HL-60/S4 treated with retinoic acid at 250 ng/mL for 4 days and 3 days (cell line): ENCODE data around the gene PVR.
"Not testable (repeated sequence)": the region's sequence is repeated elsewhere in the genome, so short reads cannot be mapped to it uniquely, and the experiment has no call there.

ENCODE experiments used
- in situ Hi-C: fragments of 300-500 bp; cut with MboI; formaldehyde crosslinking; loops from 2 replicates; pipeline ENCODE4 v1.7.0; 2022; ENCODE audit warnings: low sequenced_read_pairs

PVR gene, protein sequence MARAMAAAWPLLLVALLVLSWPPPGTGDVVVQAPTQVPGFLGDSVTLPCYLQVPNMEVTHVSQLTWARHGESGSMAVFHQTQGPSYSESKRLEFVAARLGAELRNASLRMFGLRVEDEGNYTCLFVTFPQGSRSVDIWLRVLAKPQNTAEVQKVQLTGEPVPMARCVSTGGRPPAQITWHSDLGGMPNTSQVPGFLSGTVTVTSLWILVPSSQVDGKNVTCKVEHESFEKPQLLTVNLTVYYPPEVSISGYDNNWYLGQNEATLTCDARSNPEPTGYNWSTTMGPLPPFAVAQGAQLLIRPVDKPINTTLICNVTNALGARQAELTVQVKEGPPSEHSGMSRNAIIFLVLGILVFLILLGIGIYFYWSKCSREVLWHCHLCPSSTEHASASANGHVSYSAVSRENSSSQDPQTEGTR

GRCh38 chr19:44643605-44644401 is at the start of gene PVR:
Gene PVR (plus strand): TSS chr19:44643910. CDS start chr19:44644097, 187 bp downstream.
- in situ Hi-C loops: no loop called here

DNA sequence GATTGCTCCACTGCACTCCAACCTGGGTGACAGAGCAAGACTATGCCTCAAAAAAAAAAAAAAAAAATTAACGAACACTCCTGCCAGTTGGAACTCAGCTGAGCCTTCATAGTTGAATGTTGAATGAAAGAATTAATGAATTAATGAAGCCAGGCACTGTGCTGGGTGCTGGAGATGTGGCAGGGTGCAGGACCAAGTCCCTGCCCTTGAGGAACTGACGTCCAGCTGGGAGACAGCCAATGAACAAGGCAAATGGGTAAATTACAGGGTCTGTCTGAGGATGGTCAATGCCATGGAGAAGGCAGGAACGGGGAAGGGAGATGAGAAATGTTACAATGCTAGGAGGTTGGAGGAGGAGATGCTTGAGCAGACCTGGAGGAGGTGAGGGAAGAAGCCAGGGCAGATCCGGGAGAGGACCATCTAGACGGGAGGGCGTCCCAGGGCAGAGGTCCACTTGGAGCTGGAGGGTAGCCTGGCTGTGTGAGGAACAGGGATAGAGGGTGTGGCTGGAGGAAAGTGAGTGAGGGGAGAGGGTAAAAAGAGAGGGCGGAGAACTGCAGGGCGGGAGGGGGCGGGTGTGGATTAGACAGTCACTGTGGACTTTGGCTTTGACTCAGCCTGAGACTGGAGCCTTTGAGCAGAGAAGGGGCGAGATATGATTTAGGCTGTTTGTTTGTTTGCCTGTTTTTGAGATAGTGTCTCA is 47.1 kb upstream of the PVR start:
- in situ Hi-C loops: no loop called here

DNA sequence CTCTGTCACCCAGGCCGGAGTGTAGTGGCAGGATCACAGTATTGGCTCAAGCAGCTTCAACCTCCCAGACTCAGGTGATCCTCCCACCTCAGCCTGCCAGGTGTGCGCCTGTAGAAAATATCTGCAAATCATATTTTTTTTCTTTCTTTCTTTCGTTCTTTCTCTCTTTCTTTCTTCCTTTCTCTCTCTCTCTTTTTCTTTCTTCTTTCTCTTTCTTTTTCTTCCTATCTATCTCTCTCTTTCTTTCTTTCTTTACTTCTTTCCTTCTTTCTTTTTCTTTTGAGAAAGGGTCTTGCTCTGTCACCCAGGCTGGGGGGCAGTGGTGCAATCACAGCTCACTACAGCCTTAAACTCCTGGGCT is 46.6 kb upstream of the PVR start:
- in situ Hi-C loops: no loop called here

DNA sequence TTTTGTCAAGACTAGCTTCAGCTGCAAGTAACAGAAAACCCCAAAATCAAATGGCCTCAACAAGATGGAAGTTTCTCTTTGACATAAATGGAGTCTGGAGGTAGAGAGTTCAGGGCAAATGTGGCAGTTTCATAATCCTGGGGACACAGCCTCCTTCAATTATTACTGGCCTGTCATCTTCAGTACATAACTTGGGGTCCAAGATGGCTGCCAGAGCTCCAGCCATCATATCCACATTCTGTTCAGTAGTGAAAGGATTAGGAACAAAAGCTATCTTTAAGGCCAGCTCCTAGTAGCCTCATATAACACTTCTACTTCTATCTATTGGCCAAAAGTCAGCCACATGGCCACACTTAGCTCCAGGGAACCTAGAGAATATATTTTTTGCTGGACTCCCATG is 45.4 kb upstream of the PVR start:
- in situ Hi-C loops: no loop called here

- in situ Hi-C loops: no loop called here
These were observed 44.8 kb upstream of the PVR start for GRCh38 chr19:44598880-44599279.

GRCh38 chr19:44600466-44600865 is 43.2 kb upstream of the PVR start:
- in situ Hi-C loops: no loop called here

DNA sequence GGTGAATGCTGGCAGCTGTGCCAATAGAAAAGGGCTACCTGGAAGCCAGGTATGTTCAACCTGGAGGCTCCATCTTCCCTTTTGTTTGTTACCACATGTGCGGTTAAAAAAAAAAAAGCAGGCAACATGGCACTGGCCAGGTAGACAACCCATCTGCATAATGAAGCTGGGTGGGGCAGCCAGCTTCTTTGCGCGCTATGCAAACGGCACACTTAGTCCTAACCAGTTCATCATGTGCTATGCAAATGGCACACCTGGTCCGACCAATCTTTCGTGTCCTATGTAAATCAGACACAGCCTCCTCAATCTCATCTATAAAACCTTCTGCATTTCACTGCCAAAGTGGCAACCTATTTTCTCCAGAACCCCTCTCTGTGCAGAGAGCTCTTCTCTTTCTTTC is 41.6 kb upstream of the PVR start:
- in situ Hi-C loops: no loop called here

- in situ Hi-C loops: no loop called here
These were observed 40.3 kb upstream of the PVR start for GRCh38 chr19:44603201-44603945.

GRCh38 chr19:44604241-44604640 is 39.5 kb upstream of the PVR start:
- in situ Hi-C loops: no loop called here

GRCh38 chr19:44605547-44605946 is 38.2 kb upstream of the PVR start:
- in situ Hi-C loops: no loop called here

GRCh38 chr19:44607049-44607448 is 36.7 kb upstream of the PVR start:
- in situ Hi-C loops: no loop called here

DNA sequence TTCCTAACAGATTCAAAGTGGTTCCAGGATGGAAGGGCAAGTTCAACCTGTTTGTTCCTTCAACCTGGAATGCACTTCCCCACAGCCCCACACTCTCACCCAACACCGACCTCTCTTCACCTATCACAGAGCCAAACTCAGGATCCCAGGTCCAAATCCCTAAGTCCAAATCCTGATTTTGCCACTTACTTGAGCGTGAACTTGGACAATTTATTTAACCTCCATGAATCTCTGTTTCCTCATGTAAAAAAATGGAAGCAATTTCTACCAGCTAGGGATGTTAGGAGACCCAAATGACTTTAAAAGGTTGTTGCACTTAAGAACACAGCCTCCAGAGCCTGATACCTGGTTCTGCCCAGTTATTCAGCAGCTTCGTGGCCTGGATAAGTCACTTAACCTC is 35.8 kb upstream of the PVR start:
- in situ Hi-C loops: no loop called here

- in situ Hi-C loops: no loop called here
These were observed 35.3 kb upstream of the PVR start for GRCh38 chr19:44608391-44608821.

GRCh38 chr19:44609219-44609618 is 34.5 kb upstream of the PVR start:
- in situ Hi-C loops: no loop called here

GRCh38 chr19:44610497-44610896 is 33.2 kb upstream of the PVR start:
- in situ Hi-C loops: not testable (repeated sequence)

DNA sequence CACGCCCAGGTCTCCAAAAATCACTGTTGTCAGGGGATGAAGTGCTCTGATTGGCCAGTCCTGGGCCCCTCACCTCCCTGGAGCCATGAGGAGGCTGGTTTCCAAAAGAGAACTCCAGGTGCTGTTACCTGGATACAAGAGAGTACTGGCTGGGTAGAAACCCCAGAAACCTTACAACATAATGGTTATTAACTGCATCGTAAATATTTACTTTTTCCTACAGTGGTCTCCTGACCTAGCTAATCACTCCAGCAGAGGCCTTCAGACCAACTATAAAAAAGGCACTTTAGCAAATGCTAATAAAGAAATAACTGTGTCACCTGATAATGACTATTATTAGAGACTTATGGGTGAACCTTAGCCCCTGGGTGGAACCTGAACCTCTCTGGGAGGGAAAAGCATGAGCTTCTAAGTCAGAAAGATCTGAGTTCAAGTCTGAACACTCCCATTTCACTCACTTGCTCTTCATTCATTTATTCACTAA is 31.9 kb upstream of the PVR start:
- in situ Hi-C loops: no loop called here

GRCh38 chr19:44613295-44614178 is 30.2 kb upstream of the PVR start, which contains the start of gene IGSF23:
Gene IGSF23 (plus strand): TSS chr19:44613563. CDS start chr19:44613646, 83 bp downstream.
- in situ Hi-C loops: no loop called here

DNA sequence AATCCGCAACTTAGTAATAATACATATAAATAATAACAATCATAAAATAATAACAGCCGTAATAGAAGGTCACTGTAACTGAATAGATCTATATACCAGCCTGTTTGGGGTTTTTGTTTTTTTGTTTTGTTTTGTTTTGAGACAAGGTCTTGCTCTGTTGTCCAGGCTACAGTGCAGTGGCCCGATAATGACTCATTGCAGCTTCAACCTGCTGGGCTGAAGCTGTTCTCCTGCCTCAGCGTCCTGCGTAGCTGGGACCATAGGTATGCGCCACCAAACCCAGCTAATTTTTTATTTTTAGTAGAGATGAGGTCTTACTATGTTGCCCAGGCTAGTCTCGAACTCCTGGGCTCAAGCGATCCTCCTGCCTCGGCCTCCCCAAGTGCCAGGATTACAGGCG is 29.4 kb upstream of the PVR start:
- in situ Hi-C loops: no loop called here

GRCh38 chr19:44615863-44616247 is 27.9 kb upstream of the PVR start:
- in situ Hi-C loops: no loop called here
